ENCODE measurements around the gene UNKL. TPM values are rescaled to one million over a fixed set of nuclear protein-coding genes. Genes with fewer than 3 reads are reported as not detected.

Gene UNKL
- total RNA-seq, 1 experiment from 2014 or later = 12.4 TPM

DNA sequence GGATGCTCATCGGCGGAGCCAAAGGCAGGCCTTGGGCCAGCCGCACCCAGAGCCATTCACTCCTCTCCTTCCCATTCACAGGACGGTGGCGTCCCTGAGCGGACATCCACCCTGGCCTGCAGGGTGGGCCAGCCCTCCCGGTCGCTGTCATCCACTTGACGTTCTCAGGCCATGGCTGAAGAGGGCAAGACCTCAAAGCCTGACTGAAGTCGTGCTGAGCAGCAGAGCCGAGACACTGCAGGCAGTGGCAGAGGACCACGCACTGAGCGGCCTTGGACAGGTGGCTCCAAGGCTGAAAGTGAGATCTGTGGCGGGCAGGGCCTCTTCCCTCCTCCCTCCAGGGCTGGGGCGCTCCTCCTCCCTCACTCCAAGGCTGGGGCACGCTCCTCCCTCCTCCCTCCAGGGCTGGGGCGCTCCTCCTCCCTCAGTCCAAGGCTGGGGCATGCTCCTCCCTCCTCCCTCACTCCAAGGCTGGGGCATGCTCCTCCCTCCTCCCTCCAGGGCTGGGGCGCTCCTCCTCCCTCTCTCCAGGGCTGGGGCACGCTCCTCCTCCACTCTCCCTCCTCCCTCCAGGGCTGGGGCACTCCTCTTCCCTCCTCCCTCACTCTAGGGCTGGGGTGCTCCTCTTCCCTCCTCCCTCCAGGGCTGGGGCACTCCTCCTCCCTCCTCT is 38.6 kb downstream of the UNKL start:
- DNase-seq (ENCODE audit: low spot score) = no peak

DNA sequence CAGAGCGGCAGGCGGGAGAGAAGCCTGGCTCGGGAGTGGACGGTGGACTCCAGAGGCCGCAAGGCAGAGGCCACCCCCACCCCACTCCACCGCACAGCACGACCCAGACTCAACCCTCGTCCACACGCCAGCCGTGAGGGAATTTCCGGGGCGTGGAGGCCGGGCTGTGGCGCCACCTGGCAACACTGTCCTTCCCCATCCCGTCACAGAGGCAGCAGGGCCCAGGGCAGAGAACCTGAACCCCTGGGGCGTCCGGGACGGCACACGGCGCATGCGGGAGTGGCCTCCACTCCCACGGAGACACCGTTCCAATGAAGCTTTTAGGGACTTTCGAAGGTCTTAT is 39.2 kb downstream of the UNKL start:
- no peak for DNase-seq (ENCODE audit: low spot score)

GRCh38 chr16:1374418-1375297 is 39.8 kb downstream of the UNKL start:
- no peak for DNase-seq (ENCODE audit: low spot score)

- DNase-seq (ENCODE audit: low spot score) = no peak
These were observed 42.1 kb downstream of the UNKL start for GRCh38 chr16:1372292-1372950.

DNA sequence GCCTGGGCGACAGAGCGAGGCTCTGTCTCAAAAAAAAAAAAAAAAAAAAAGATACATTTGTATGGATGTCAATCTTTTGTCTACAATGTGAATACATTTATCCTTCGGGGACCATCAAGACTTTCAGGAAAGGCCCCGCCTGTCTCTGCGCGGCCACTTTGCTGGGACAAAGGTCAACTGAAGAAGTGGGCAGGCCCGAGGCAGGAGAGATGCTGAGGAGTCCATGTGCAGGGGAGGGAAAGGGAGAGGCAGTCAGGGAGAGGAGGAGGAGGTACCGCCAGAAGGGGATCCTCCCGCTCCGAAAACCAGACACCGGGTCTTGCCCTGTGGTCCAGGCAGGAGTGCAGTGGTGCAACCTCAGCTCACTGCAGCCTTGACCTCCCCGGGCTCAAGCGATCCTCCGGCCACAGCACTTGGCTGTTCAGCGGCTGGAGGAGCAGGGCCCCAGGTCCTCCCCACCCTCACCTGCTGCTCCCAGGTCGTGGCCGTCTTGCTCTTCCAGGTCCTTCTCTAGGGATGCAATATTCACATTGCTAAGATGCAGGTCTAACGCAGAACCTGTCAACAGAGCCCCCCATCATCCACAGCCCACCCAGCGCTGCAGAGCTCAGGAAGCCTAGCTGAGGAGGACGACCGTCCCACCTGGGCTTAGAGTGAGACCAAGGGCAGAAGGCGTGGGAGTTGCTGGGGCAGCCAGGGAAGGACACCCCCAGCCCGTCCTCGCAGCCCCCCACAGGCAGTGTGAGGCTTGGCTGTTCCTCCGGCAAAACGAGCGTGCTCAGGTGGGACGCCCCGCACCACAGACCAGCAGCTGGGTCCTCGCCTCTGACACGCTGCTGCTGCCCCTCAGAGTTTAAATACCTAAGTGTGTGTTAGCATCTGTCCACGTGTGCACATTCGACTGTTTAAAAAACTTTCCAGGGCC is 43.2 kb downstream of the UNKL start:
- no peak for DNase-seq (ENCODE audit: low spot score)

GRCh38 chr16:1367486-1368174 is 46.9 kb downstream of the UNKL start:
- DNase-seq (ENCODE audit: low spot score) = no peak

- no peak for DNase-seq (ENCODE audit: low spot score)
These were observed 47.7 kb downstream of the UNKL start for GRCh38 chr16:1366712-1367299.

DNA sequence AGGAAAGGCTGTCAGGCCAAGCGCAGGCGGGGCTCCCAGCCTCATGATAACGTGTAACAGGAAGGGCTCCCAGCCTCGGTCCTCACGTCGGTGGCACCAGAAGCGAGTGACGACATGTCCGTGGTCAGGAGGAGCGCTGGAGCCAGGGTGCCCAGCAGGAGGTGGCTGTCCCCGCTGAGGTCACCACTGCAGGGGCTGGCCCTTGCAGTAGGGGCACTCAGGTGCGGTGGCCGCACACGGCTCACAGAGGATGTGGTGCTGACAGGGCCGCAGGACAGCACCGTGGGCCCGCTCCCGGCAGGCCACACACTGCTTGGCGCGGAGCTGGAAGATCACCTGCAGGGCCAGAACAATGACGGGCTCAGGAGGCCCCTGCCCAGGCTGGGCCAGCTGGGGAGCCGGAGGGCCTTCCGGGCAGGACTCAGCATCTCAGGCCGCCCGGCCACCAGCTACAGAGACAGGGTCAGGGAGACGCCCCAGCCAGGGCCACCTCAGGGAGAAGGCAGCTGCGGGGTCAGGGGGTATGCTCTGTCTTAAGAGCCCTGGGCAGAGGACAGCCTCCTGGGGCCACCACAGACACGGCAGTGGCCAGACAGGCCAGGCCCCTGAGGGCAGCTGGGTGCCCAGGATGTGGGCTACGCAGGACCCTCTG is 48.3 kb downstream of the UNKL start:
- DNase-seq (ENCODE audit: low spot score) = no peak

- DNase-seq (ENCODE audit: low spot score) = no peak
These were observed 50.0 kb downstream of the UNKL start for GRCh38 chr16:1364510-1364909.

GRCh38 chr16:1363501-1364041 is 50.9 kb downstream of the UNKL start:
- DNase-seq (ENCODE audit: low spot score) = no peak

- DNase-seq (ENCODE audit: low spot score) = no peak
These were observed 51.7 kb downstream of the UNKL start for GRCh38 chr16:1362807-1363206.

DNA sequence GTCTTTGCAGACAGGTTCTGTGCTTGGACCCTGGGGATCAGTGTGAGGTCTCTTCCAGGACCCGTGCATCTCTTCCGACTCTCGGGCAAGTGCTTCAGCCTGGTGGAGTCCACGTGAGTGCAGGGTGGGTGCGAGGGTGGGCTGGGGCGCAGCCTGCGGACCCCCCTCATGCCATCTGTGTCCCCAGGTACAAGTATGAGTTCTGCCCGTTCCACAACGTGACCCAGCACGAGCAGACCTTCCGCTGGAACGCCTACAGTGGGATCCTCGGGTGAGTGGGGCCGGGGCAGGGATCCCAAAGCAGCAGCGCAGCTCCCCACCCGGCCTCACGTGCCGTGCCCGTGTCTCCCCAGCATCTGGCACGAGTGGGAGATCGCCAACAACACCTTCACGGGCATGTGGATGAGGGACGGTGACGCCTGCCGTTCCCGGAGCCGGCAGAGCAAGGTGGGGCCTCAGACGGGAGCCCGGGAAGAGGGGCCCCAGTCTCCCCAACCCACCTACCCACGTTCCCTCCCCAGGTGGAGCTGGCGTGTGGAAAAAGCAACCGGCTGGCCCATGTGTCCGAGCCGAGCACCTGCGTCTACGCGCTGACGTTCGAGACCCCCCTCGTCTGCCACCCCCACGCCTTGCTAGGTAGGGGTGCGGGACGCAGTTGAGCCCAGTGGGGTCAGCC is 52.7 kb downstream of the UNKL start:
- no peak for DNase-seq (ENCODE audit: low spot score)

- DNase-seq (ENCODE audit: low spot score) = no peak
These were observed 56.5 kb downstream of the UNKL start for GRCh38 chr16:1357906-1358566.

GRCh38 chr16:1356061-1356900 is 58.2 kb downstream of the UNKL start:
- DNase-seq (ENCODE audit: low spot score) = no peak

GRCh38 chr16:1355591-1355990 is 58.9 kb downstream of the UNKL start:
- DNase-seq (ENCODE audit: low spot score) = no peak

DNA sequence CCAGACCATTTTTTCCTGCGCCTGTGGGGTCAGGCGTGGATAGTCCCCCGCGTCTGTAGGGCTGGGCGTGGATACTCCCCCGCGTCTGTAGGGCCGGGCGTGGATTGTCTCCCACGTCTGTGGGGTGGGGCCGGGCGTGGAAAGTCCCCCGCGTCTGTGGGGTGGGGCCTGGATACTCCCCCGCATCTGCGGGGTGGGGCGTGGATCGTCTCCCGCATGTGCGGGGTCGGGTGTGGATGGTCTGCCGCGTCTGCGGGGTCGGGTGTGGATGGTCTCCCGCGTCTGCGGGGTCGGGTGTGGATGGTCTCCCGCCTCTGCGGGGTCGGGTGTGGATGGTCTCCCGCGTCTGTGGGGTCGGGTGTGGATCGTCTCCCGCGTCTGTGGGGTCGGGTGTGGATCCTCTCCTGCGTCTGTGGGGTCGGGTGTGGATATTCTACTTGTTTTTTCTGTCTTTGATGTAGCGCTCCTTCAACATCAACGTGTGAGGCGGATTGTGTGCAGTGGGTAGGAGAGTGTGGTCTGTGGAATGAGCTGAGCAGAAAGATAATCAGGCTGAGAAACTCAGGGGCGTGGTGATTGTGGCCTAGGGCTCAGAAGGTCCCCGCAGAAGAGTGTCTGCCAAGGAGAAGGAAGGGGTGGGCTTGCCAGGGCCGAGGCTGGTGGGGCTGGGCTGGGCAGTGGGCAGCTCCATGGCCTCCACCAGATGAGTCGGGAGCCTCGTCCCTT is 59.5 kb downstream of the UNKL start:
- DNase-seq (ENCODE audit: low spot score) = no peak
